IMR-90 (cell line): ENCODE results near the gene UBR4. TPM values are rescaled to one million over a fixed set of nuclear protein-coding genes. Genes with fewer than 3 reads are reported as not detected.

Experiments
- ATAC-seq: fragments of 200-7000 bp; cut with Tn5 transposase; 2 replicates; pipeline ENCODE4 v1.9.1; 2020; ENCODE audit warnings: low read depth, mild to moderate bottlenecking, moderate library complexity
- BruUV-seq: library from RNA; stranded (reverse); fragments of 400-500 nt; replicated peaks from 2 replicates; lab custom pipeline; 2021; lab: Mats Ljungman, UMichigan
- CTCF ChIA-PET: fragments of 300-600 bp; formaldehyde crosslinking; extraction: SDS; loops from one replicate; lab custom pipeline; 2021; ENCODE audit warnings: antibody characterized with exemption; lab: Yijun Ruan, JAX
- POLR2A ChIA-PET: fragments of 300-600 bp; sonication (Branson Sonifier 250); formaldehyde crosslinking; loops from one replicate; lab custom pipeline; 2022; ENCODE audit warnings: antibody characterized with exemption; ENCODE audit not compliant: unreplicated experiment; lab: Charles Lee
- DNase-seq: peaks from one replicate; pipeline ENCODE4 v3.0.0; 2013
- H2AFZ ChIP-seq: replicated peaks from 2 replicates; pipeline ENCODE3; 2013; ENCODE audit warnings: low read length, mild to moderate bottlenecking; ENCODE audit not compliant: poor library complexity
- H2AK5ac ChIP-seq: 2 replicates; pipeline ENCODE4 v1.6.1; 2013; ENCODE audit warnings: low read depth, low read length, inconsistent platforms
- H2AK9ac ChIP-seq: replicated peaks from 2 replicates; pipeline ENCODE3; 2013; ENCODE audit warnings: mild to moderate bottlenecking, low read depth, low read length, moderate library complexity; ENCODE audit not compliant: poor library complexity
- H2BK120ac ChIP-seq: 2 replicates; pipeline ENCODE4 v1.6.1; 2013; ENCODE audit warnings: low read depth, low read length, inconsistent platforms
- H2BK15ac ChIP-seq: 3 replicates; pipeline ENCODE4 v1.6.1; 2013; ENCODE audit warnings: low read depth, low read length, inconsistent platforms
- H2BK20ac ChIP-seq: 2 replicates; pipeline ENCODE4 v1.6.1; 2013; ENCODE audit warnings: low read depth, mild to moderate bottlenecking, inconsistent platforms, low read length, moderate library complexity
- H2BK5ac ChIP-seq: 2 replicates; pipeline ENCODE4 v1.6.1; 2013; ENCODE audit warnings: mild to moderate bottlenecking, low read depth, low read length, inconsistent platforms; ENCODE audit not compliant: poor library complexity, severe bottlenecking
- H3K14ac ChIP-seq: replicated peaks from 2 replicates; pipeline ENCODE4 v1.6.1; 2013; ENCODE audit warnings: low read depth, low read length, inconsistent platforms
- H3K18ac ChIP-seq: 2 replicates; pipeline ENCODE4 v1.6.1; 2013; ENCODE audit warnings: low read depth, low read length, control low read depth
- H3K23ac ChIP-seq: 2 replicates; pipeline ENCODE4 v1.6.1; 2013; ENCODE audit warnings: low read depth, low read length, inconsistent platforms
- H3K27ac ChIP-seq: 2 replicates; pipeline ENCODE4 v1.5.1; 2013; ENCODE audit warnings: mild to moderate bottlenecking, control low read depth, low read length; ENCODE audit not compliant: insufficient read depth
- H3K27me3 ChIP-seq: 2 replicates; pipeline ENCODE4 v1.6.1; 2013; ENCODE audit warnings: low read length; ENCODE audit not compliant: control insufficient read depth, insufficient read depth
- H3K36me3 ChIP-seq: 2 replicates; pipeline ENCODE4 v1.6.1; 2013; ENCODE audit warnings: low read length, mixed read lengths; ENCODE audit not compliant: control insufficient read depth, insufficient read depth
- H3K4ac ChIP-seq: 2 replicates; pipeline ENCODE4 v1.6.1; 2013; ENCODE audit warnings: low read depth, low read length, inconsistent platforms
- H3K4me1 ChIP-seq: 2 replicates; pipeline ENCODE4 v1.6.1; 2013; ENCODE audit warnings: low read length, mixed read lengths; ENCODE audit not compliant: control insufficient read depth, insufficient read depth
- H3K4me2 ChIP-seq: 2 replicates; pipeline ENCODE4 v1.6.1; 2013; ENCODE audit warnings: low read depth, mild to moderate bottlenecking, control low read depth, low read length, moderate library complexity
- H3K4me3 ChIP-seq: 2 replicates; pipeline ENCODE4 v1.5.1; 2013; ENCODE audit warnings: low read depth, mild to moderate bottlenecking, control low read depth, low read length, moderate library complexity; ENCODE audit not compliant: insufficient read depth
- H3K56ac ChIP-seq: 2 replicates; pipeline ENCODE4 v1.6.1; 2013; ENCODE audit warnings: low read length, inconsistent platforms; ENCODE audit not compliant: insufficient read depth; ENCODE audit errors: extremely low read depth
- H3K79me1 ChIP-seq, 2 experiments: 2 replicates each; pipeline ENCODE4 v1.6.1; 2013; ENCODE audit warnings: low read length in 2 of 2, inconsistent platforms in 1 of 2, low read depth in 1 of 2
- H3K9ac ChIP-seq: 2 replicates; pipeline ENCODE4 v1.6.1; 2013; ENCODE audit warnings: low read depth, low read length, control low read depth
- H3K9me1 ChIP-seq: 2 replicates; pipeline ENCODE4 v1.6.1; 2013; ENCODE audit warnings: low read length, inconsistent platforms; ENCODE audit not compliant: insufficient read depth
- H3K9me3 ChIP-seq: 2 replicates; pipeline ENCODE4 v1.6.1; 2013; ENCODE audit warnings: low read length; ENCODE audit not compliant: control insufficient read depth, insufficient read depth
- H4K20me1 ChIP-seq: 2 replicates; pipeline ENCODE4 v1.6.1; 2013; ENCODE audit warnings: low read length, inconsistent platforms; ENCODE audit not compliant: insufficient read depth
- H4K5ac ChIP-seq: 2 replicates; pipeline ENCODE4 v1.6.1; 2013; ENCODE audit warnings: mild to moderate bottlenecking, low read depth, low read length, control low read depth
- H4K8ac ChIP-seq, 2 experiments: 2 replicates each; pipeline ENCODE4 v1.6.1; 2013; ENCODE audit warnings: low read depth in 2 of 2, low read length in 2 of 2, control low read depth in 1 of 2, inconsistent platforms in 1 of 2
- H4K91ac ChIP-seq: 2 replicates; pipeline ENCODE4 v1.6.1; 2013; ENCODE audit warnings: low read depth, low read length, inconsistent platforms; ENCODE audit not compliant: insufficient read depth
- CHD1 ChIP-seq: IDR thresholded peaks from 2 replicates; pipeline ENCODE4 v1.6.1; 2012; ENCODE audit warnings: low read depth, low read length, improper control_type of control experiment
- MAFK ChIP-seq: IDR thresholded peaks from 2 replicates; pipeline ENCODE4 v1.6.1; 2012; ENCODE audit warnings: low read depth, low read length, improper control_type of control experiment
- NFE2L2 ChIP-seq: fragments of 150-350 bp; IDR thresholded peaks from 2 replicates; pipeline ENCODE4 v1.6.1; 2016; ENCODE audit warnings: low read depth, mild to moderate bottlenecking, low read length
- RCOR1 ChIP-seq: IDR thresholded peaks from 2 replicates; pipeline ENCODE4 v1.6.1; 2012; ENCODE audit warnings: mild to moderate bottlenecking, low read length, improper control_type of control experiment; ENCODE audit not compliant: insufficient replicate concordance
- RFX5 ChIP-seq: IDR thresholded peaks from 2 replicates; pipeline ENCODE4 v1.8.0; 2012; ENCODE audit warnings: low read depth, mild to moderate bottlenecking, low read length, moderate library complexity
- WGBS, 2 experiments: methylation state at CpG; one replicate each; pipeline versions ENCODE4 v1.1.5 to v1.1.7; 2013; ENCODE audit warnings: missing lambda C conversion rate in 2 of 2; ENCODE audit not compliant: insufficient read length in 1 of 2; ENCODE audit errors: extremely low coverage in 2 of 2; 5-methylcytosine and 5-hydroxymethylcytosine counted together
- dilution Hi-C: fragments of 300-500 bp; cut with HindIII; formaldehyde crosslinking; loops from one replicate; pipeline ENCODE4 v1.14.3; 2018; ENCODE audit warnings: low sequenced_read_pairs; ENCODE audit not compliant: unreplicated experiment
- in situ Hi-C: fragments of 300-500 bp; cut with MboI; formaldehyde crosslinking; loops from 3 replicates; pipeline ENCODE4 v1.14.3; 2019; ENCODE audit warnings: low sequenced_read_pairs, inconsistent platforms, mixed read lengths
- intact Hi-C: fragments of 100-400 bp; cut with micrococcal nuclease; formaldehyde crosslinking; loops from 2 replicates; pipeline ENCODE4 v1.10.0; 2022
- polyA plus RNA-seq, 3 experiments: library from polyadenylated mRNA; depleted of rRNA; stranded (reverse); fragments of >200 nt; gene quantifications; 2 replicates each; pipeline ENCODE4 v1.2.3, GENCODE V29; 2012; ENCODE audit warnings: low replicate concordance in 1 of 3
- total RNA-seq: library from RNA; depleted of rRNA; stranded (reverse); fragments of >200 nt; gene quantifications from 2 replicates; pipeline ENCODE4 v1.2.3, GENCODE V29; 2012

UBR4 gene
- total and polyA plus RNA-seq, 2 of the 4 experiments (the other 2 are of a cell fraction), result 87.8 to 121 TPM

- WGBS, 2 experiments, result 80% methylated on average over 1 of the region's 2 CpGs; no CpG with 5 or more reads in 1 of the 2 experiments
- Histone ChIP-seq H3K4me3 (no peak overlapping the region), H2AFZ (peak overlapping the region; percentile 23), H2BK15ac (no peak overlapping the region), H4K91ac (no peak overlapping the region), H4K5ac (no peak overlapping the region), H3K9ac (no peak overlapping the region), H4K20me1 (no peaks in the 10 kb centered on the region), H4K8ac (no peak overlapping the region), H3K9me1 (no peaks in the 10 kb centered on the region), H3K27ac (no peak overlapping the region), H2AK9ac (no peak overlapping the region), H3K4me1 (peaks cover 2% of the 10 kb centered on the region; the same call in 1 of the 2 replicates), H3K23ac (no peak overlapping the region), H3K14ac (no peak overlapping the region), H2BK20ac (no peak overlapping the region), H2BK120ac (no peak overlapping the region), H3K56ac (no peak overlapping the region), H3K36me3 (no peaks in the 10 kb centered on the region), H3K27me3 (peaks cover 19% of the 10 kb centered on the region), H3K18ac (no peak overlapping the region), H2BK5ac (no peak overlapping the region), H3K4me2 (no peak overlapping the region), H3K9me3 (no peaks in the 10 kb centered on the region), H2AK5ac (no peak overlapping the region), H3K79me1 (no peaks in the 10 kb centered on the region), H3K4ac (no peak overlapping the region)
- in situ Hi-C loops, result no loop called here
- intact Hi-C loops, result no loop called here
- ChIA-PET POLR2A (no interaction called here), CTCF (no interaction called here)
- TF ChIP-seq MAFK, result no peak
- no peak for TF ChIP-seq NFE2L2
- no peak for TF ChIP-seq RFX5
- no peak for TF ChIP-seq CHD1
- no peak for TF ChIP-seq RCOR1
- dilution Hi-C loops, result no loop called here
- BruUV-seq, result no TSS peak
- no peak for DNase-seq
- no peak for ATAC-seq
Measured at GRCh38 chr1:19061798-19062197, 148.3 kb downstream of the UBR4 start.
